ENCODE measurements around the gene SPEM3.

- TF ChIP-seq CTCF (IDR thresholded peaks at IDR 0.05; ENCODE audit: poor library complexity) (no peak), EZH2 (IDR thresholded peaks at IDR 0.05; ENCODE audit: borderline replicate concordance) (no peak)
These were observed 25.0 kb upstream of the SPEM3 start for GRCh38 chr17:7403727-7403976.
